K562 (cell line): Measurements from ENCODE around the gene ASCC1. TPM values are rescaled to one million over a fixed set of nuclear protein-coding genes. Genes with fewer than 3 reads are reported as not detected.
A peak's percentile ranks its signal among the peaks of the same experiment; 100 is the strongest.

Source experiments
- ARID4B ChIP-seq: sonication (generic); formaldehyde crosslinking; IDR thresholded peaks from 2 replicates; pipeline ENCODE4 v1.8.0; 2022; ENCODE audit warnings: mild to moderate bottlenecking, missing genetic modification reagents
- CCNT2 ChIP-seq: IDR thresholded peaks from 2 replicates; pipeline ENCODE4 v1.6.1; 2011; ENCODE audit warnings: borderline replicate concordance, low read depth, mild to moderate bottlenecking, moderate library complexity, mixed read lengths, low read length; ENCODE audit not compliant: insufficient read length; ENCODE audit errors: extremely low read depth
- CHD2 ChIP-seq: IDR thresholded peaks from 2 replicates; pipeline ENCODE4 v1.6.1; 2011; ENCODE audit warnings: low read depth, low read length
- DACH1 ChIP-seq: fragments of 450-650 bp; IDR thresholded peaks from 2 replicates; pipeline ENCODE4 v1.6.1; 2018; ENCODE audit not compliant: partially characterized antibody
- EHMT2 ChIP-seq: fragments of 450-650 bp; IDR thresholded peaks from 2 replicates; pipeline ENCODE4 v1.6.1; 2018; ENCODE audit warnings: antibody characterized with exemption
- ELF2 ChIP-seq: fragments of 250-450 bp; sonication (Bioruptor Pico); IDR thresholded peaks from 2 replicates; pipeline ENCODE4 v1.5.0; 2021; ENCODE audit warnings: mild to moderate bottlenecking
- EP400 ChIP-seq: fragments of 450-650 bp; IDR thresholded peaks from 2 replicates; pipeline ENCODE4 v1.6.1; 2017; ENCODE audit warnings: antibody characterized with exemption, mild to moderate bottlenecking, moderate library complexity
- GTF2E2 ChIP-seq: fragments of 200-800 bp; sonication (Bioruptor generic); IDR thresholded peaks from 2 replicates; pipeline ENCODE4 v1.6.1; 2016; ENCODE audit warnings: missing genetic modification characterization, missing compliant biosample characterization
- HDAC6 ChIP-seq: IDR thresholded peaks from 2 replicates; pipeline ENCODE4 v1.6.1; 2012; ENCODE audit warnings: low read depth, mild to moderate bottlenecking, control low read depth, inconsistent platforms, low read length, moderate library complexity
- NFYB ChIP-seq: IDR thresholded peaks from 2 replicates; pipeline ENCODE4 v1.6.1; 2011; ENCODE audit warnings: mild to moderate bottlenecking, moderate library complexity; ENCODE audit not compliant: insufficient read length; ENCODE audit errors: extremely low read depth
- NKRF ChIP-seq: fragments of 450-650 bp; IDR thresholded peaks from 2 replicates; pipeline ENCODE4 v1.6.1; 2016; ENCODE audit warnings: borderline replicate concordance
- NR1H2 ChIP-seq: sonication (generic); formaldehyde crosslinking; IDR thresholded peaks from 2 replicates; pipeline ENCODE4 v1.4.0; 2020; ENCODE audit warnings: mild to moderate bottlenecking, missing genetic modification reagents
- PHB2 ChIP-seq: fragments of 450-650 bp; IDR thresholded peaks from 2 replicates; pipeline ENCODE4 v1.6.1; 2017; ENCODE audit warnings: low read depth
- PKNOX1 ChIP-seq: fragments of 450-650 bp; IDR thresholded peaks from 2 replicates; pipeline ENCODE4 v1.6.1; 2016
- POLR2AphosphoS2 ChIP-seq: IDR thresholded peaks from 2 replicates; pipeline ENCODE4 v1.6.1; 2012; ENCODE audit warnings: low read length, improper control_type of control experiment
- RHOXF2B ChIP-seq: fragments of 250-450 bp; sonication (Bioruptor Pico); conservative IDR thresholded peaks from 2 replicates; pipeline ENCODE4 v1.5.1; 2021
- SUPT5H ChIP-seq: fragments of 450-650 bp; IDR thresholded peaks from 2 replicates; pipeline ENCODE4 v1.6.1; 2016
- U2AF1 ChIP-seq: fragments of 200-400 bp; formaldehyde crosslinking; optimal IDR thresholded peaks from 2 replicates; pipeline ENCODE3; 2017; ENCODE audit warnings: mild to moderate bottlenecking, low read depth, low read length, moderate library complexity
- ZNF165 ChIP-seq: fragments of 250-450 bp; sonication (Bioruptor Pico); IDR thresholded peaks from 2 replicates; pipeline ENCODE4 v1.4.0; 2020; ENCODE audit warnings: borderline replicate concordance
- ZNF175 ChIP-seq: fragments of 200-800 bp; sonication (Bioruptor generic); IDR thresholded peaks from 2 replicates; pipeline ENCODE4 v1.6.1; 2016; ENCODE audit warnings: low read depth, mild to moderate bottlenecking, missing genetic modification characterization, missing compliant biosample characterization
- ZNF583 ChIP-seq: fragments of 250-450 bp; sonication (Bioruptor Pico); IDR thresholded peaks from 2 replicates; pipeline ENCODE4 v1.4.0; 2020
- polyA plus RNA-seq, 8 experiments: library from polyadenylated mRNA; depleted of rRNA in 4 of 8; stranded (reverse) in 5 of 8; unstranded in 3 of 8; fragments of >200 nt; fragmentation: Nextera tagmentation in 2 of 8; fragmentation: Illumina TruSeq in 1 of 8; extraction: Ambion mirVana in 2 of 8; extraction: Trizol in 1 of 8; gene quantifications; 2 replicates each; pipeline versions ENCODE4 v1.2.1 to v1.2.3, GENCODE V29; 2011 to 2014; ENCODE audit warnings: inconsistent platforms in 1 of 8, missing spikeins in 1 of 8
- total RNA-seq, 7 experiments: library from RNA; depleted of rRNA in 6 of 7; stranded (reverse); fragments of >200 nt in 6 of 7; fragmentation: Illumina TruSeq in 2 of 7; extraction: Trizol in 2 of 7; gene quantifications; 2 replicates each; pipeline versions ENCODE4 v1.2.1 to v1.2.3, GENCODE V29; 2011 to 2021; ENCODE audit warnings: low replicate concordance in 1 of 7

ASCC1 gene
- total and polyA plus RNA-seq, 9 of the 15 experiments (the other 6 are each of a cell fraction or from before 2014, with no cell fraction given) = 31.7 to 73.3 (median 52.8) TPM

GRCh38 chr10:72215611-72216549, at the start of gene ASCC1, which contains the start of gene ANAPC16 (continued):
- peak; percentile 79 for TF ChIP-seq NKRF
- 0 out of 2 replicates have a peak, but pooled peaks have one; percentile 39 for TF ChIP-seq ZNF583 (CRISPR knock-in tag)
- peak; percentile 49; the same call in 1 of the 2 replicates for TF ChIP-seq PKNOX1
- TF ChIP-seq SUPT5H = peak; percentile 99
- no peak for TF ChIP-seq PHB2
- TF ChIP-seq CCNT2 = peak; percentile 96
- peak; percentile 33; the same call in 1 of the 2 replicates for TF ChIP-seq CHD2
- peak; percentile 26; the same call in 1 of the 2 replicates for TF ChIP-seq ZNF165 (CRISPR knock-in tag)
- peak; percentile 92 for TF ChIP-seq GTF2E2 (tag)
- peak; percentile 46 for TF ChIP-seq DACH1
- TF ChIP-seq EHMT2 = no peak
- peak; percentile 62; the same call in 1 of the 2 replicates for TF ChIP-seq ARID4B (CRISPR knock-in tag)
- no peak for TF ChIP-seq U2AF1
- TF ChIP-seq ELF2 (CRISPR knock-in tag) = no peak; the same call in 1 of the 2 replicates
- TF ChIP-seq NFYB = no peak
- TF ChIP-seq HDAC6 = 0 out of 2 replicates have a peak, but pooled peaks have one; percentile 60
- 0 out of 2 replicates have a peak, but pooled peaks have one; percentile 21 for TF ChIP-seq NR1H2 (CRISPR knock-in tag)
- peak; percentile 75; the same call in 1 of the 2 replicates for TF ChIP-seq POLR2AphosphoS2
- TF ChIP-seq ZNF175 (CRISPR knock-in tag) = peak; percentile 63; the same call in 1 of the 2 replicates
- peak; percentile 92 for TF ChIP-seq RHOXF2B (CRISPR knock-in tag)
- peak; percentile 97 for TF ChIP-seq EP400
